ENCODE data around the gene ARHGEF16. TPM values are rescaled to one million over a fixed set of nuclear protein-coding genes. Genes with fewer than 3 reads are reported as not detected.

ARHGEF16 gene
- total RNA-seq, 1 experiment from 2014 or later = 10.1 TPM

- ATAC-seq = peak; percentile 7; the same call in 1 of the 2 replicates
- no peaks in the 10 kb centered on the region for H3K27me3 ChIP-seq (ENCODE audit: control insufficient read depth, insufficient read depth, low read length)
- TF ChIP-seq TCF7L2 (IDR thresholded peaks at IDR 0.05; ENCODE audit: low read depth, low read length) (no peak), SIN3A (IDR thresholded peaks at IDR 0.05; ENCODE audit: borderline replicate concordance, insufficient read depth, low read depth, low read length) (no peak), POLR2AphosphoS5 (IDR thresholded peaks at IDR 0.05; ENCODE audit: low read depth, low read length) (no peak)
- TF ChIP-seq, protein P1, sequence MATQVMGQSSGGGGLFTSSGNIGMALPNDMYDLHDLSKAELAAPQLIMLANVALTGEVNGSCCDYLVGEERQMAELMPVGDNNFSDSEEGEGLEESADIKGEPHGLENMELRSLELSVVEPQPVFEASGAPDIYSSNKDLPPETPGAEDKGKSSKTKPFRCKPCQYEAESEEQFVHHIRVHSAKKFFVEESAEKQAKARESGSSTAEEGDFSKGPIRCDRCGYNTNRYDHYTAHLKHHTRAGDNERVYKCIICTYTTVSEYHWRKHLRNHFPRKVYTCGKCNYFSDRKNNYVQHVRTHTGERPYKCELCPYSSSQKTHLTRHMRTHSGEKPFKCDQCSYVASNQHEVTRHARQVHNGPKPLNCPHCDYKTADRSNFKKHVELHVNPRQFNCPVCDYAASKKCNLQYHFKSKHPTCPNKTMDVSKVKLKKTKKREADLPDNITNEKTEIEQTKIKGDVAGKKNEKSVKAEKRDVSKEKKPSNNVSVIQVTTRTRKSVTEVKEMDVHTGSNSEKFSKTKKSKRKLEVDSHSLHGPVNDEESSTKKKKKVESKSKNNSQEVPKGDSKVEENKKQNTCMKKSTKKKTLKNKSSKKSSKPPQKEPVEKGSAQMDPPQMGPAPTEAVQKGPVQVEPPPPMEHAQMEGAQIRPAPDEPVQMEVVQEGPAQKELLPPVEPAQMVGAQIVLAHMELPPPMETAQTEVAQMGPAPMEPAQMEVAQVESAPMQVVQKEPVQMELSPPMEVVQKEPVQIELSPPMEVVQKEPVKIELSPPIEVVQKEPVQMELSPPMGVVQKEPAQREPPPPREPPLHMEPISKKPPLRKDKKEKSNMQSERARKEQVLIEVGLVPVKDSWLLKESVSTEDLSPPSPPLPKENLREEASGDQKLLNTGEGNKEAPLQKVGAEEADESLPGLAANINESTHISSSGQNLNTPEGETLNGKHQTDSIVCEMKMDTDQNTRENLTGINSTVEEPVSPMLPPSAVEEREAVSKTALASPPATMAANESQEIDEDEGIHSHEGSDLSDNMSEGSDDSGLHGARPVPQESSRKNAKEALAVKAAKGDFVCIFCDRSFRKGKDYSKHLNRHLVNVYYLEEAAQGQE (IDR thresholded peaks at IDR 0.05; ENCODE audit: insufficient read depth in 1 of 2, low read depth in 2 of 2, low read length in 1 of 2) = no peak
- TF ChIP-seq, protein P2, sequence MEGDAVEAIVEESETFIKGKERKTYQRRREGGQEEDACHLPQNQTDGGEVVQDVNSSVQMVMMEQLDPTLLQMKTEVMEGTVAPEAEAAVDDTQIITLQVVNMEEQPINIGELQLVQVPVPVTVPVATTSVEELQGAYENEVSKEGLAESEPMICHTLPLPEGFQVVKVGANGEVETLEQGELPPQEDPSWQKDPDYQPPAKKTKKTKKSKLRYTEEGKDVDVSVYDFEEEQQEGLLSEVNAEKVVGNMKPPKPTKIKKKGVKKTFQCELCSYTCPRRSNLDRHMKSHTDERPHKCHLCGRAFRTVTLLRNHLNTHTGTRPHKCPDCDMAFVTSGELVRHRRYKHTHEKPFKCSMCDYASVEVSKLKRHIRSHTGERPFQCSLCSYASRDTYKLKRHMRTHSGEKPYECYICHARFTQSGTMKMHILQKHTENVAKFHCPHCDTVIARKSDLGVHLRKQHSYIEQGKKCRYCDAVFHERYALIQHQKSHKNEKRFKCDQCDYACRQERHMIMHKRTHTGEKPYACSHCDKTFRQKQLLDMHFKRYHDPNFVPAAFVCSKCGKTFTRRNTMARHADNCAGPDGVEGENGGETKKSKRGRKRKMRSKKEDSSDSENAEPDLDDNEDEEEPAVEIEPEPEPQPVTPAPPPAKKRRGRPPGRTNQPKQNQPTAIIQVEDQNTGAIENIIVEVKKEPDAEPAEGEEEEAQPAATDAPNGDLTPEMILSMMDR (IDR thresholded peaks at IDR 0.05) = no peak
- peaks cover 10% of the 10 kb centered on the region for H3K4me1 ChIP-seq (ENCODE audit: control insufficient read depth, insufficient read depth, low read length)
- POLR2A ChIA-PET = no interaction called here
- H3K27ac ChIP-seq (ENCODE audit: low read length) = no peak overlapping the region
- no peaks in the 10 kb centered on the region for H3K9me3 ChIP-seq (ENCODE audit: control insufficient read depth, insufficient read depth, low read depth, low read length)
- CTCF ChIA-PET = interaction anchor here (1.3 kb wide), 1 partner anchor 97 kb away, joined by 3 read pairs; no protein-coding TSS in a partner anchor
- H3K36me3 ChIP-seq (ENCODE audit: control insufficient read depth, insufficient read depth, low read length) = no peaks in the 10 kb centered on the region
- in situ Hi-C loops (cut with HindIII; ENCODE audit: low pct_unique_long_range_greater_than_20kb, low sequenced_read_pairs) = no loop called here
- no TSS peak for BruUV-seq (replicated peaks)
- H3K4me3 ChIP-seq (ENCODE audit: low read depth in 2 of 2, low read length in 2 of 2) = no peak overlapping the region
- intact Hi-C loops (cut with micrococcal nuclease; ENCODE audit: unreplicated experiment) = no loop called here
- DNase-seq (ENCODE audit: low read depth, low spot score) = no peak
Observed at GRCh38 chr1:3516911-3517675, 62.6 kb downstream of the ARHGEF16 start.

DNA sequence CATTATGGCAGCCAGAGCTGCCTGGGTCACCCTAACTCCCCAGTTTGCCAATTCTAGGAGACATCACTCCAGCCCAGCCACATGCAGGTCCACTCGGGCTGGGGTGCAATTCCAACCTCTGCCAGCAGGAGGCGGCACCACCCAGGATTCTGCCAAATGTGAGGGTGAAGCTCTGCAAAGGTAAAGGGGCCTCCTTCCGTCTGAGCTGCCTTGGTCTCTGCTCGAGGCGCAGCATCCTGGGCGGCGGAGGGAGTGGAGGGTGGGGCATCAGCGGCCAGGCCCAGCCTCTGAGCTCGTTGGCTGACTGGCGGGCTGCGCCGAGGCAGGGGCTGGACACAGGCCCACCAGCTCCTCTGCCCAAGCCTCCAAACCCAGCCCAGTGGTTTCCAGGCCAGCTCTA lies 63.8 kb downstream of the ARHGEF16 start:
- no peaks in the 10 kb centered on the region for H3K36me3 ChIP-seq (ENCODE audit: control insufficient read depth, insufficient read depth, low read length)
- H3K4me1 ChIP-seq (ENCODE audit: control insufficient read depth, insufficient read depth, low read length) = peaks cover 10% of the 10 kb centered on the region
- ChIA-PET CTCF (interaction anchor here (0.6 to 1.3 kb wide), 4 partner anchors 11 to 96 kb away, joined by 3 to 4 read pairs (median 4); no protein-coding TSS in a partner anchor), POLR2A (no interaction called here)
- no peak overlapping the region for H3K4me3 ChIP-seq (ENCODE audit: low read depth in 2 of 2, low read length in 2 of 2)
- no peaks in the 10 kb centered on the region for H3K9me3 ChIP-seq (ENCODE audit: control insufficient read depth, insufficient read depth, low read depth, low read length)
- in situ Hi-C loops (cut with HindIII; ENCODE audit: low pct_unique_long_range_greater_than_20kb, low sequenced_read_pairs) (no loop called here), intact Hi-C loops (cut with micrococcal nuclease; ENCODE audit: unreplicated experiment) (no loop called here)
- no peak for ATAC-seq
- no peaks in the 10 kb centered on the region for H3K27me3 ChIP-seq (ENCODE audit: control insufficient read depth, insufficient read depth, low read length)
- no peak overlapping the region for H3K27ac ChIP-seq (ENCODE audit: low read length)
- TF ChIP-seq TCF7L2 (IDR thresholded peaks at IDR 0.05; ENCODE audit: low read depth, low read length) = no peak
- TF ChIP-seq, protein P1 (IDR thresholded peaks at IDR 0.05; ENCODE audit: insufficient read depth in 1 of 2, low read depth in 2 of 2, low read length in 1 of 2) = no peak
- TF ChIP-seq, protein P2 (IDR thresholded peaks at IDR 0.05) = peak; percentile 91
- TF ChIP-seq POLR2AphosphoS5 (IDR thresholded peaks at IDR 0.05; ENCODE audit: low read depth, low read length) = no peak; the same call in 1 of the 2 replicates
- TF ChIP-seq SIN3A (IDR thresholded peaks at IDR 0.05; ENCODE audit: borderline replicate concordance, insufficient read depth, low read depth, low read length) = no peak
- DNase-seq (ENCODE audit: low read depth, low spot score) = no peak
- no TSS peak for BruUV-seq (replicated peaks)
